Measurements from ENCODE around the gene C3orf18. TPM values are rescaled to one million over a fixed set of nuclear protein-coding genes. Genes with fewer than 3 reads are reported as not detected.

Gene C3orf18
- polyA plus RNA-seq, 1 donor from 2014 or later, result 39.9 TPM

- H3F3A ChIP-seq (ENCODE audit: insufficient read depth, low read length, poor library complexity, severe bottlenecking), result peaks cover 6% of the 10 kb centered on the region
- no peak overlapping the region for H3K9ac ChIP-seq (ENCODE audit: low read length)
- no peaks in the 10 kb centered on the region for H4K20me1 ChIP-seq (ENCODE audit: insufficient read depth)
- TF ChIP-seq EP300 (conservative IDR thresholded peaks at IDR 0.05; ENCODE audit: poor library complexity, severe bottlenecking) (no peak), MXI1 (conservative IDR thresholded peaks at IDR 0.05; ENCODE audit: poor library complexity, severe bottlenecking) (no peak), POLR2AphosphoS5 (IDR thresholded peaks at IDR 0.05) (no peak), EZH2 (IDR thresholded peaks at IDR 0.05; ENCODE audit: borderline replicate concordance, insufficient read depth, low read length, poor library complexity, severe bottlenecking) (no peak), RAD21 (conservative IDR thresholded peaks at IDR 0.05) (no peak), SMC3 (conservative IDR thresholded peaks at IDR 0.05; ENCODE audit: poor library complexity) (no peak), CTCF (IDR thresholded peaks at IDR 0.05; ENCODE audit: poor library complexity, severe bottlenecking) (no peak)
- TF ChIP-seq, protein P1, sequence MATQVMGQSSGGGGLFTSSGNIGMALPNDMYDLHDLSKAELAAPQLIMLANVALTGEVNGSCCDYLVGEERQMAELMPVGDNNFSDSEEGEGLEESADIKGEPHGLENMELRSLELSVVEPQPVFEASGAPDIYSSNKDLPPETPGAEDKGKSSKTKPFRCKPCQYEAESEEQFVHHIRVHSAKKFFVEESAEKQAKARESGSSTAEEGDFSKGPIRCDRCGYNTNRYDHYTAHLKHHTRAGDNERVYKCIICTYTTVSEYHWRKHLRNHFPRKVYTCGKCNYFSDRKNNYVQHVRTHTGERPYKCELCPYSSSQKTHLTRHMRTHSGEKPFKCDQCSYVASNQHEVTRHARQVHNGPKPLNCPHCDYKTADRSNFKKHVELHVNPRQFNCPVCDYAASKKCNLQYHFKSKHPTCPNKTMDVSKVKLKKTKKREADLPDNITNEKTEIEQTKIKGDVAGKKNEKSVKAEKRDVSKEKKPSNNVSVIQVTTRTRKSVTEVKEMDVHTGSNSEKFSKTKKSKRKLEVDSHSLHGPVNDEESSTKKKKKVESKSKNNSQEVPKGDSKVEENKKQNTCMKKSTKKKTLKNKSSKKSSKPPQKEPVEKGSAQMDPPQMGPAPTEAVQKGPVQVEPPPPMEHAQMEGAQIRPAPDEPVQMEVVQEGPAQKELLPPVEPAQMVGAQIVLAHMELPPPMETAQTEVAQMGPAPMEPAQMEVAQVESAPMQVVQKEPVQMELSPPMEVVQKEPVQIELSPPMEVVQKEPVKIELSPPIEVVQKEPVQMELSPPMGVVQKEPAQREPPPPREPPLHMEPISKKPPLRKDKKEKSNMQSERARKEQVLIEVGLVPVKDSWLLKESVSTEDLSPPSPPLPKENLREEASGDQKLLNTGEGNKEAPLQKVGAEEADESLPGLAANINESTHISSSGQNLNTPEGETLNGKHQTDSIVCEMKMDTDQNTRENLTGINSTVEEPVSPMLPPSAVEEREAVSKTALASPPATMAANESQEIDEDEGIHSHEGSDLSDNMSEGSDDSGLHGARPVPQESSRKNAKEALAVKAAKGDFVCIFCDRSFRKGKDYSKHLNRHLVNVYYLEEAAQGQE (IDR thresholded peaks at IDR 0.05; ENCODE audit: borderline replicate concordance), result no peak
- no peak overlapping the region for H3K27ac ChIP-seq (ENCODE audit: low read length)
- H3K4me3 ChIP-seq (ENCODE audit: low read length), result no peak overlapping the region
- no peaks in the 10 kb centered on the region for H3K9me2 ChIP-seq (ENCODE audit: insufficient read depth, low read length)
- no peak overlapping the region for H2AFZ ChIP-seq (ENCODE audit: low read depth, low read length)
- no peak overlapping the region for H3K4me2 ChIP-seq (ENCODE audit: low read length)
- H3K9me3 ChIP-seq (ENCODE audit: low read length), result no peaks in the 10 kb centered on the region
- no peaks in the 10 kb centered on the region for H3K27me3 ChIP-seq (ENCODE audit: insufficient read depth, low read depth, low read length)
- no peaks in the 10 kb centered on the region for H3K79me2 ChIP-seq (replicated peaks; ENCODE audit: insufficient read depth, low read length)
- H3K36me3 ChIP-seq (ENCODE audit: insufficient read depth, low read length), result no peaks in the 10 kb centered on the region
These were observed 55.4 kb downstream of the C3orf18 start for GRCh38 chr3:50512131-50512530.

DNA sequence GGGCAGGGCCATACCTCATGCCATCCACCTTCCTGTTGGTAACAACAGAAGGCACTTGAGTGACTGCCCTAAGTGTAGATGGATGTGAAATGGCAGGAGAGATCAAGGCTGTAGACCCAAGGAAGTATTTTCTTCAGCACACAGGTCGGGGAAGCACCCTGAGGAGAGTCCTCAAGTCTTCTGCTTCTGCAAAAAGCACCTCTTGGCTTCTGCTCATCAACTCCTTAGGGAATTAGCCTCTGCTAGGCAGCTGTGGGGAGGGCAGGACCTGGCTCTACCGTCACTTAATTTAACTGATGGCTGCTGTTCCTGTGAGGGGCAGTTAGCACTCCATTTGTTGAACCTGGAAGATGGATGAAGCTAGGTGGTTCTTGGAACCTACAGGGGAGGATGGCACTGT is 57.2 kb downstream of the C3orf18 start:
- no peaks in the 10 kb centered on the region for H3K27me3 ChIP-seq (ENCODE audit: insufficient read depth, low read depth, low read length)
- no peaks in the 10 kb centered on the region for H3F3A ChIP-seq (ENCODE audit: insufficient read depth, low read length, poor library complexity, severe bottlenecking)

More for the DNA sequence above, 57.2 kb downstream of the C3orf18 start:
- Histone ChIP-seq H3K9ac (ENCODE audit: low read length) (no peak overlapping the region), H3K27ac (ENCODE audit: low read length) (no peak overlapping the region), H3K9me3 (ENCODE audit: low read length) (no peaks in the 10 kb centered on the region), H4K20me1 (ENCODE audit: insufficient read depth) (no peaks in the 10 kb centered on the region), H3K9me2 (ENCODE audit: insufficient read depth, low read length) (no peaks in the 10 kb centered on the region), H2AFZ (ENCODE audit: low read depth, low read length) (no peak overlapping the region), H3K4me3 (ENCODE audit: low read length) (no peak overlapping the region), H3K36me3 (ENCODE audit: insufficient read depth, low read length) (no peaks in the 10 kb centered on the region), H3K79me2 (replicated peaks; ENCODE audit: insufficient read depth, low read length) (no peaks in the 10 kb centered on the region), H3K4me2 (ENCODE audit: low read length) (no peak overlapping the region)
- TF ChIP-seq POLR2AphosphoS5 (IDR thresholded peaks at IDR 0.05), result no peak
- TF ChIP-seq, protein P1 (IDR thresholded peaks at IDR 0.05; ENCODE audit: borderline replicate concordance), result no peak
- no peak for TF ChIP-seq TAF1 (IDR thresholded peaks at IDR 0.05; ENCODE audit: low read depth)
- no peak for TF ChIP-seq MXI1 (conservative IDR thresholded peaks at IDR 0.05; ENCODE audit: poor library complexity, severe bottlenecking)
- TF ChIP-seq EP300 (conservative IDR thresholded peaks at IDR 0.05; ENCODE audit: poor library complexity, severe bottlenecking), result no peak
- TF ChIP-seq SMC3 (conservative IDR thresholded peaks at IDR 0.05; ENCODE audit: poor library complexity), result no peak
- no peak for TF ChIP-seq RAD21 (conservative IDR thresholded peaks at IDR 0.05)
- TF ChIP-seq CTCF (IDR thresholded peaks at IDR 0.05; ENCODE audit: poor library complexity, severe bottlenecking), result no peak
- no peak for TF ChIP-seq EZH2 (IDR thresholded peaks at IDR 0.05; ENCODE audit: borderline replicate concordance, insufficient read depth, low read length, poor library complexity, severe bottlenecking)

Measured in neural cell (in vitro differentiated cells).